Measurements from ENCODE around the gene L3MBTL2. TPM values are rescaled to one million over a fixed set of nuclear protein-coding genes. Genes with fewer than 3 reads are reported as not detected.

The L3MBTL2 gene
- total RNA-seq, 1 experiment from 2014 or later, result 33.6 TPM

GRCh38 chr22:41238570-41239442, 33.7 kb downstream of the L3MBTL2 start:
- no peaks in the 10 kb centered on the region for H4K20me1 ChIP-seq (ENCODE audit: control insufficient read depth, insufficient read depth, insufficient read length)
- no peak overlapping the region for H3K4ac ChIP-seq (ENCODE audit: low read depth, low read length)
- H3K23me2 ChIP-seq (ENCODE audit: insufficient read length, low read depth, low read length, poor library complexity, severe bottlenecking), result no peaks in the 10 kb centered on the region
- no peaks in the 10 kb centered on the region; a peak in 1 of 7 replicates for H3K36me3 Mint-ChIP-seq (ENCODE audit: insufficient read depth in 1 of 3, low read depth in 3 of 3)
- TF ChIP-seq, protein P1, sequence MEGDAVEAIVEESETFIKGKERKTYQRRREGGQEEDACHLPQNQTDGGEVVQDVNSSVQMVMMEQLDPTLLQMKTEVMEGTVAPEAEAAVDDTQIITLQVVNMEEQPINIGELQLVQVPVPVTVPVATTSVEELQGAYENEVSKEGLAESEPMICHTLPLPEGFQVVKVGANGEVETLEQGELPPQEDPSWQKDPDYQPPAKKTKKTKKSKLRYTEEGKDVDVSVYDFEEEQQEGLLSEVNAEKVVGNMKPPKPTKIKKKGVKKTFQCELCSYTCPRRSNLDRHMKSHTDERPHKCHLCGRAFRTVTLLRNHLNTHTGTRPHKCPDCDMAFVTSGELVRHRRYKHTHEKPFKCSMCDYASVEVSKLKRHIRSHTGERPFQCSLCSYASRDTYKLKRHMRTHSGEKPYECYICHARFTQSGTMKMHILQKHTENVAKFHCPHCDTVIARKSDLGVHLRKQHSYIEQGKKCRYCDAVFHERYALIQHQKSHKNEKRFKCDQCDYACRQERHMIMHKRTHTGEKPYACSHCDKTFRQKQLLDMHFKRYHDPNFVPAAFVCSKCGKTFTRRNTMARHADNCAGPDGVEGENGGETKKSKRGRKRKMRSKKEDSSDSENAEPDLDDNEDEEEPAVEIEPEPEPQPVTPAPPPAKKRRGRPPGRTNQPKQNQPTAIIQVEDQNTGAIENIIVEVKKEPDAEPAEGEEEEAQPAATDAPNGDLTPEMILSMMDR (conservative IDR thresholded peaks at IDR 0.05), result no peak
- no peak overlapping the region for H3K9ac ChIP-seq (ENCODE audit: extremely low read depth, insufficient read length, low read length)
- H3K23ac ChIP-seq (ENCODE audit: insufficient read length, low read depth, low read length), result no peak overlapping the region
- no peak overlapping the region for H3K18ac ChIP-seq (ENCODE audit: insufficient read length, low read depth, low read length)
- H3K79me2 ChIP-seq (ENCODE audit: insufficient read depth, low read length), result no peaks in the 10 kb centered on the region
- no peaks in the 10 kb centered on the region for H3K79me1 ChIP-seq (ENCODE audit: insufficient read depth, low read depth, low read length, poor library complexity, severe bottlenecking)
- H3K27ac Mint-ChIP-seq, result peak overlapping the region in 2 of 3 experiments; percentile 17 to 26; a peak in 1 of 7 replicates
- H3K9me3 ChIP-seq (ENCODE audit: control insufficient read depth, low read depth, low read length), result no peaks in the 10 kb centered on the region
- no peak overlapping the region for H3K4me2 ChIP-seq (ENCODE audit: insufficient read depth, insufficient read length, low read length)
- H2AK5ac ChIP-seq (ENCODE audit: insufficient read length, low read length), result no peak overlapping the region
- H2BK20ac ChIP-seq (ENCODE audit: low read depth, low read length, poor library complexity, severe bottlenecking), result no peak overlapping the region
- H4K5ac ChIP-seq (ENCODE audit: insufficient read length, low read depth, low read length), result peak overlapping the region; percentile 34
- H2BK5ac ChIP-seq (ENCODE audit: insufficient read length, low read length), result no peak overlapping the region
- no peak overlapping the region for H3K27ac ChIP-seq (ENCODE audit: insufficient read length, low read depth, low read length)
- WGBS (ENCODE audit: extremely low coverage, insufficient read length, low lambda C conversion rate), result no CpG with 5 or more reads among the region's 32 CpGs
- H3K4me3 Mint-ChIP-seq, result 0 out of 5 replicates have a peak overlapping the region, but pooled peaks of 1 of the 2 experiments have one; percentile 1
- peak overlapping the region; percentile 30; the same call in 1 of the 2 replicates for H3K14ac ChIP-seq (ENCODE audit: insufficient read depth, low read length)
- DNase-seq, result no peak
- H3T11ph ChIP-seq (ENCODE audit: low read length), result no peak overlapping the region
- peaks cover 5% of the 10 kb centered on the region for H3K27me3 Mint-ChIP-seq (ENCODE audit: low read depth)
- no peaks in the 10 kb centered on the region for H3K27me3 ChIP-seq (ENCODE audit: insufficient read depth, low read length)
- H3K56ac ChIP-seq (ENCODE audit: insufficient read length, low read depth, low read length), result no peak overlapping the region
- H2BK120ac ChIP-seq (ENCODE audit: low read depth, low read length, poor library complexity, severe bottlenecking), result no peak overlapping the region
- H3K4me1 ChIP-seq (ENCODE audit: insufficient read depth, low read length), result no peaks in the 10 kb centered on the region
- no peaks in the 10 kb centered on the region for H3K9me3 Mint-ChIP-seq
- no peak overlapping the region for H2BK15ac ChIP-seq (ENCODE audit: low read depth, low read length)
- H4K8ac ChIP-seq (replicated peaks; ENCODE audit: insufficient read length, low read depth, low read length), result no peak overlapping the region
- no peak overlapping the region for H2AFZ ChIP-seq (ENCODE audit: low read length)
- H4K91ac ChIP-seq (ENCODE audit: insufficient read length, low read depth, low read length), result no peak overlapping the region
- no peak overlapping the region for H2BK12ac ChIP-seq (ENCODE audit: insufficient read length, low read depth, low read length)
- peaks cover 14% of the 10 kb centered on the region in 2 experiments for H3K4me1 Mint-ChIP-seq
